Measurements from ENCODE around the gene FCGR2B.
"Not testable (repeated sequence)": the region's sequence is repeated elsewhere in the genome, so short reads cannot be mapped to it uniquely, and the experiment has no call there.

DNA sequence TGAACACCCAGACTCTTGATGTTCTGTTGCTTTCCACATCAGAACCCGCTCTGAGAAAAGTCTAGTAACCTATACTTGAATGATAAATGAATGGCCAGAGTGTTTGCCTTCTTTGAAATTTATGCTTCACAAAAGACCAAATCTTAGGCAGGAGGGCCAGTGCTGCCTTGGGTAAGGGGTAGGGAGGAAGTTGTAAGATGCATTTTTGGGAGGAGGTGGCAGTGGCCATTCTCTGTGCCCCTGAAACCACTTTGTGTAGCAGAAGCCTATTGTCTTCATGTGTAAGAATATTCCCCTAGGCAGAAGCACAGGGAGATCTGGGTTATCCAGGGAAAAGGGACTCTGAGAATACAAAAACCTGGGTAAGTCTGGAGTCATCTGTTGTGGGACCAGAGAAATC, 626 bp downstream of the FCGR2B start:
- TF ChIP-seq, protein P1, sequence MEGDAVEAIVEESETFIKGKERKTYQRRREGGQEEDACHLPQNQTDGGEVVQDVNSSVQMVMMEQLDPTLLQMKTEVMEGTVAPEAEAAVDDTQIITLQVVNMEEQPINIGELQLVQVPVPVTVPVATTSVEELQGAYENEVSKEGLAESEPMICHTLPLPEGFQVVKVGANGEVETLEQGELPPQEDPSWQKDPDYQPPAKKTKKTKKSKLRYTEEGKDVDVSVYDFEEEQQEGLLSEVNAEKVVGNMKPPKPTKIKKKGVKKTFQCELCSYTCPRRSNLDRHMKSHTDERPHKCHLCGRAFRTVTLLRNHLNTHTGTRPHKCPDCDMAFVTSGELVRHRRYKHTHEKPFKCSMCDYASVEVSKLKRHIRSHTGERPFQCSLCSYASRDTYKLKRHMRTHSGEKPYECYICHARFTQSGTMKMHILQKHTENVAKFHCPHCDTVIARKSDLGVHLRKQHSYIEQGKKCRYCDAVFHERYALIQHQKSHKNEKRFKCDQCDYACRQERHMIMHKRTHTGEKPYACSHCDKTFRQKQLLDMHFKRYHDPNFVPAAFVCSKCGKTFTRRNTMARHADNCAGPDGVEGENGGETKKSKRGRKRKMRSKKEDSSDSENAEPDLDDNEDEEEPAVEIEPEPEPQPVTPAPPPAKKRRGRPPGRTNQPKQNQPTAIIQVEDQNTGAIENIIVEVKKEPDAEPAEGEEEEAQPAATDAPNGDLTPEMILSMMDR (IDR thresholded peaks at IDR 0.05), result not testable (repeated sequence)
- TF ChIP-seq TAF1 (IDR thresholded peaks at IDR 0.05; ENCODE audit: borderline replicate concordance, low read depth, low read length); SMC3 (IDR thresholded peaks at IDR 0.05; ENCODE audit: low read depth, low read length); RAD21 (IDR thresholded peaks at IDR 0.05; ENCODE audit: low read length): not testable (repeated sequence)

Measured in SK-N-SH (cell line).